ENCODE results near the gene ARSA.
A peak's percentile ranks its signal among the peaks of the same experiment; 100 is the strongest.
"Not testable (repeated sequence)": the region's sequence is repeated elsewhere in the genome, so short reads cannot be mapped to it uniquely, and the experiment has no call there.

The ARSA gene

DNA sequence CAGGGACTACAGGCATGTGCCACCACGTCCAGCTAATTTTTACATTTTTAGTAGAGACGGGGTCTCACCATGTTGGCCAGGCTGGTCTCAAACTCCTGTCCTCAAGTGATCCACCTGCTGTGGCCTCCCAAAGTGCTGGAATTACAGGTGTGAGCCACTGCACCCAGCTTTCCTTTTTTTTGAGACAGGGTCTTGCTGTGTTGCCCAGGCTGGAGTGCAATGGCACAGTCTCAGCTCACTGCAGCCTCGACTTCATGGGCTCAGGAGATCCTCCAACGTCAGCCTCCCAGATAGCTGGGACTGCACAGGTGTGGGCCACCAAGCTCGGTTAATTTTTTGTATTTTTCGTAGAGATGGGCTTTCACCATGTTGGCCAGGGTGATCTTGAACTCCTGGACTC, 26.7 kb upstream of the ARSA start:
- not testable (repeated sequence) for DNase-seq

DNA sequence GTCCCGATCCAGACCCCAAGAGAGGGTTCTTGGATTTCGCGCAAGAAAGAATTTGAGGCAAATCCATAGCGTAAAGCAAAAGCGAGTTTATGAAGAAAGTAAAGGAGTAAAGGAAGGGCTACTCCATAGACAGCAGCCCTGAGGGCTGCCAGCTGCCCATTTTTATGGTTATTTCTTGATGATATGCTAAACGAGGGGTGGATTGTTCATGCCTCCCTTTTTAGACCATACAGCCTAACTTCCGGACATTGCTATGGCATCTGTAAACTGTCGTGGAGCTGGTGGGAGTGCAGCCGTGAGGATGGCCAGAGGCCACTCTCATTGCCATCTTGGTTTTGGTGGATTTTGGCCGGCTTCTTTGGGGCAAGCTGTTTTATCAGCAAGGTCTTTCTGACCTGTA, 25.3 kb upstream of the ARSA start:
- no peak for DNase-seq

DNA sequence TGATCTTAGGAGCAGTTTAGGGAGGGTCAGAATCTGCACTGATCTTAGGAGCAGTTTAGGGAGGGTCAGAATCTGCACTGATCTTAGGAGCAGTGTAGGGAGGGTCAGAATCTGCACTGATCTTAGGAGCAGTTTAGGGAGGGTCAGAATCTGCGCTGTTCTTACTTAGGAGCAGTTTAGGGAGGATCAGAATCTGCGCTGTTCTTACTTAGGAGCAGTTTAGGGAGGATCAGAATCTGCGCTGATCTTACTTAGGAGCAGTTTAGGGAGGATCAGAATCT, 15.8 kb upstream of the ARSA start:
- not testable (repeated sequence) for DNase-seq

DNA sequence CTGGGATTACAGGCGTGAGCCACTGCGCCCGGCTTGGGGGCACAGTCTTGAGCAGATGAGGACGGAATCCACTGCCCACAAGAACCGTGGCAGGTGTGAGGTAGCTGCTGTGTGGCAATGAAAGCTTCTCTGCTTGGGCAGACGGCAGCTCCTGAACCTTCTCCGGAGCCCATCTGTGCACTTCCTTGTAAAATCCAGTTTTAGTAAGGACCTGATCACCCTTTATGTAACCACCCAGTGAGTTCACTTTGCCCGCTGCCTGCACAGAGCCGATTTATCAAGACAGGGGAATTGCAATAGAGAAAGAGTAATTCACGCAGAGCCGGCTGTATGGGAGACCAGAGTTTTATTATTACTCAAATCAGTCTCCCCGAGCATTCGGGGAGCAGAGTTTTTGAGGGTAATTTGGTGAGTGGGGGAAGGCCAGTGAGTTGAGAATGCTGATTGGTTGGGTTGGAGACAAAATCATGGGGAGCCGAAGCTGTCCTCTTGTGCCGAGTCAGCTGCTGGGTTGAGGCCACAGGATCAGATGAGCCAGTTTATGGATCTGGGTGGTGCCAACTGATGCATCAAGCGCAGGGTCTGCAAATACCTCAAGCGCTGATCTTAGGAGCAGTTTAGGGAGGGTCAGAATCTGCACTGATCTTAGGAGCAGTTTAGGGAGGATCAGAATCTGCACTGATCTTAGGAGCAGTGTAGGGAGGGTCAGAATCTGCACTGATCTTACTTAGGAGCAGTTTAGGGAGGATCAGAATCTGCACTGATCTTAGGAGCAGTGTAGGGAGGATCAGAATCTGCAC, 15.3 kb upstream of the ARSA start:
- DNase-seq = not testable (repeated sequence)

DNA sequence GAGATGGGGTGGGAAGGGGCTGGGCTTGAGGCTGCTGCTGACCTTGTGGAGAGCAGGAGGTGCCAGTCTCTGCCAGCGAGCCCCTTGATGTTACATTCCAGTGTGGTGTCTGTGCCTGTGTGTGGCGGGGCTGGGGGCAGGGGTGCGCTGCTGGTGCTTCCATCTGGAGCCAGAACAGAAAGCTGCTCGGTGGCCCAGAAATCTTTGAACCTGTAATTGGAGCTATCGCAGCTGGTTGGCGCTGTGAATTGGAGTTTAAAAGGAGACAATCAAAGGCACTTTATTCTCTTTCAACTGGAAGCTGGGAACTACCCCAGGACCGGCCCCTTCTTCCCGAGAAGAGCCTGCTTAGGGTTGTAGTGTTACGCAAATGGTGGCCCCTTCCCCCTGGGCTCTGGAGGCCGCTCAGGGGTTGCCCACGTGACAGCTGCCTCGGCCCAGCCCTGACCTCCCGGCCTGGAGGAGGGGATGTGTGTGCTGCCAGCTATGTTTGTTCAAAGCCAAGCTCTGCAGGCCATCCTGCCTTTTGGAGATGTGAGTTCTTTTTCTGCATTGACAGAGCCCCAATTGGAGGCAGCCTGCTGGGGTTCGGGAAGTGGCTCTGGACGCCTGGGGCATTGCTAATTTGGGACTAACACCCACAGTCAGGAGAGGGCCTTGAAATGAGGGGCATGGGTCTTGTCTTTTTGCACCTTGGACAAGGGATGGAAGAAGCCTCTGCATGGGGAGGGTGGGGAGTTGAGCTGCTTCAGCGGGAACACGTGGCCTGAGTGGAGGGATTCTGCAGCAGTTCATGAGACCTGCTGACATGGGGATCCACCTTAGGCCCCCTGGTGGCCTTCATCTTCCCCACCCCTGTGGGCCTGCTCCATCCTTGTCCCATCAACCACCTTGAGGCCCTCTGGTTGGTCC, 14.0 kb upstream of the ARSA start:
- peak; percentile 22 to 34 (median 28) for DNase-seq

DNA sequence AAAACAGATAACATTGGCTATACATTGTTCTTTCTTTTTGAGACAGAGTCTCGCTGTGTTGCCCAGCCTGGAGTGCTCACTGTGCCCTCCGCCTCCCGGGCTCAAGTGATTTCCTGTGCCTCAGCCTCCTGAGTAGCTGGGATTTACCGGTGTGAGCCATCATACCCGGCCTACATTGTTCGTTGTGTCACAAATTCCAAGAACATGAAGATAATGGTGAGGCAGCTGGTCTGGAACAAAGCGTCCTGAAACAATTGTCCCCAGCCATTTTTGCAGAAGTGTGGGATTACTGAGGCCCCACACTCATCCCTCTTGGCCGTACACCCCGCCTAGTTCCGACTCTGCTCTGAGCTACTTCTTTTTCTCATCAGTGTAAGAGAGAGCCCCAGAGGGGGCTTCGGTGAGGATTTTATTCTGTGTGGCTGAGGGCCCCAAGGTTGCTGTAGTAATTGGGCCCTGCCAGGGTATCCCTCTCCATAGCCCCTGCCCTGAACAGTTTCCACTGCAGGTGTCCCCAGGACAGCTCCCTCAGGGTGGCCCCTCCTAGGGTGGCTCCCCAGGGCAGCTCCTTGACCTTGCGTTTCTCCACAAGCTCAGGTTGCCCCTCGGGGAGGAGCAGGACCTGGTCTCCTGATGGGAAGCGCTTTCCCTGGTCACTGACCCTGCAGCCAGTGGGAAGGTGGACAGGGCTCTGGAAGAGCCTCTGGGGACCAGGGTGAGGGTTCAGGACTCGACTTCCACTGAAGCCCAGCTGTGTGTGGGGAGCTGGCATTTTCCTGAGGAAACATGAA, 13.1 kb upstream of the ARSA start:
- no peak for DNase-seq

DNA sequence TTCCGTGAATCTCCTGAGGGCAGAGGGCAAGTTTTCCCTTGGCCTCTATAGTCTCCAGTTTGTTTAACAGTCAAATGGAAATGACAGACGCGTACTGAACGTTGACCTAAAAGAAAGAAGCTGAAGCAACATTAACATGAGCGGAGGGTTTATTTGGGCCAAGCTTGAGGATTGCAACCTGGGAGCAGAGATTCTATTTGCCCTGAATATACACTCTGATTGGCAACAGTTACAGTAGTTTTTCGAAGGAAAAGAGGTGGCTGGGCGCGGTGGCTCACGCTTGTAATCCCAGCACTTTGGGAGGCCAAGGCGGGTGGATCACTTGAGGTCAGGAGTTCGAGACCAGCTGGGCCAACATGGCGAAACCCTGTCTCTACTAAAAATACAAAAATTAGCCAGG, 12.3 kb upstream of the ARSA start:
- DNase-seq = not testable (repeated sequence)

DNA sequence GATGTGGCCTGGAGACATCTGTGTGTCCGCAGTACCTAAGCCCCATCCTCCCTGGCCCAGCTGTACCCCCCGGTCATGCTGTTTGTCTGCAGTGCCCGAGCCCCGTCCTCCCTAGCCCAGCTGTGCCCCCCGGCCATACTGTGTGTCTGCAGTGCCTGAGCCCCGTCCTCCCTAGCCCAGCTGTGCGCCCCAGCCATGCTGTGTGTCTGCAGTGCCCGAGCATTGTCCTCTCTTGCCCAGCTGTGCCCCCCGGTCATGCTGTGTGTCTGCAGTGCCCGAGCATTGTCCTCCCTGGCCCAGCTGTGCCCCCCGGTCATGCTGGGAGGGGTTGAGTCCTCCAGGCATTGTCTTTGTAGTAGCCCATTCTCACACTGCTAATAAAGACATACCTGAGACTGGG, 7.6 kb upstream of the ARSA start:
- no peak for DNase-seq

DNA sequence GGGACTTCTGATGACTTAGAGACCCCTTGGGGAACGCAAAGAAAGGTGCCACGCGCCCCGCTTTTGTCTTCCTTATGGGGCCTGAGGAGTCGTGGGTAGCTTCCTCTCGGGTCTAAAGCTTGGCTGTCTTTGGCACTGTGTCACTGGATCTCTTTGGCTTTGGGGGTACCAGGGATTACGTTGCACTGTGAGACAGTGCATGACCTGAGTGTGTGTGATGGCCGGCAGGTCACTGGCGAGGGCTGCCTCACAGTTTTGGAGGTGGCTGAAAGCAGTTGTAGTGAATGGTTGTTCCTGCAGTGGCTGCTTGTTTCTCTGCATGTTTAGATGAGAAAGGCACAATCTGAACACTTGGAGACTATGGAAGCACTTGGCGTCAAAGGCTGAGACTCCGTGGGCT, 5.8 kb upstream of the ARSA start:
- no peak for DNase-seq

DNA sequence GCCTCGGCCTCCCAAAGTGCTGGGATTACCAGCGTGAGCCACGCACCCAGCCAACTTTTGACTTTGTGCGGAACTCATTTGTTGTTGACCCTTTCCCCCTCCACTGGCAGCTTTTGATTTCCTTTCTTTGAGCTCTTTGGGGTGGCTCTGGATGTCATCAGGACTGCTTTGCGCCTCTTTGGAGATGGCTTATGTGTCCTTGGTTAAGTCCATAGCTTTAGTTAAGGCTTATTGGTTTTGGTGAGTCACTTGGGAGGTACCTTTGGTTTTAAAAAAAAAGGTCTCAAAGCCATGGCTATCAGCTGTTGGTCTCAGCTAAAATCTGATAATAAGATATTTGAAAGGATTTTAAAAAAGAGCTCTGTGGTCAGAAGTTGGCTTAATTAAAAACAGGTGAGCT, 5.1 kb upstream of the ARSA start:
- DNase-seq = no peak

DNA sequence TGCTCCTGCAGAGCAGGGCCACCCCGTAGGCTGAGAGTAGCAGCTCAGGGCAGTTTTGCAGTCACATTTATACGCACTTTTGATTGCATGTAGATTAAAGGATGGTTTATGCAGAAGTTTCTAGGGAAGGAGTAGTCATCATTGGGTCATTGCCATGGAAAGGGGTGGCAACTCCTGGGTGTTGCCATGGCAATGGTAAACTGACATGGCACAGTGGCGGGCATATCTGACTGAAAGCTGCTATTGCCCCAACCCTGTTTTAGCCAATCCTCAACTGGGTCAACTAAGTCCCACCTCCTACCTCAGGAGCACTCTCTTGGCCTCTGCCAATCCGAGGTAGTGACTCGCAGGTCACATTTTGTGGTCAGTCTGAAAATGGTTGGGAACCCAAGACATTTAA, 2.4 kb upstream of the ARSA start:
- peak in 2 of 4 experiments; percentile 21 to 39 for DNase-seq

DNA sequence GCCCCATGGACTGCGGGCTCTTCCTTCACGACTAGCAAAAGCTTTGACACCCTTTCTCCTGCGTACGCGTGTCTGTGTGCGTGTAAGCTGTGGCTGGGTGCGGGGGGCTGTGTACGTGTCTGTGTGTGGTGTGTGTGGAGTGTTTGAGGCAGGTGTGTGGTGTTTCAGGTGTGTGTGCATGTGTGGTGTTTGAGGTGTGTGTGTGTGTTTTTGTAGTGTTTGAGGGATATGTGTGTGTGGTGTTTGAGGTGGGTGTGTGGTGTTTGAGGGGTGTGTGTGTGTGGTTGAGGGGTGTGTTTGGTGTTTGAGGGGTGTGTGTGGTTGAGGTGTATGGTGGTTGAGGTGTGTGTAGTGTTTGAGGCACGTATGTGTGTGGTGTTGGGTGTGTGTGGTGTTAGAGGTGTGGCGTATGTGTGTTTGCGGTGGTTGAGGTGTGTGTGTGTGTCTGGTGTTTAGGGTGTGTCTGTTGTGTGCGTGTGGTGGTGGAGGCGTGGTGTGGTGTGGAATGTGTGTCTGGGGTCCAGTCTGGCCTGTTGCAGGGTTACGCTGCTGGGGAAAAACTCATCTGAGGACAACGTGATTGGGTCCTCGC, 687 bp upstream of the ARSA start:
- no peak for DNase-seq

DNA sequence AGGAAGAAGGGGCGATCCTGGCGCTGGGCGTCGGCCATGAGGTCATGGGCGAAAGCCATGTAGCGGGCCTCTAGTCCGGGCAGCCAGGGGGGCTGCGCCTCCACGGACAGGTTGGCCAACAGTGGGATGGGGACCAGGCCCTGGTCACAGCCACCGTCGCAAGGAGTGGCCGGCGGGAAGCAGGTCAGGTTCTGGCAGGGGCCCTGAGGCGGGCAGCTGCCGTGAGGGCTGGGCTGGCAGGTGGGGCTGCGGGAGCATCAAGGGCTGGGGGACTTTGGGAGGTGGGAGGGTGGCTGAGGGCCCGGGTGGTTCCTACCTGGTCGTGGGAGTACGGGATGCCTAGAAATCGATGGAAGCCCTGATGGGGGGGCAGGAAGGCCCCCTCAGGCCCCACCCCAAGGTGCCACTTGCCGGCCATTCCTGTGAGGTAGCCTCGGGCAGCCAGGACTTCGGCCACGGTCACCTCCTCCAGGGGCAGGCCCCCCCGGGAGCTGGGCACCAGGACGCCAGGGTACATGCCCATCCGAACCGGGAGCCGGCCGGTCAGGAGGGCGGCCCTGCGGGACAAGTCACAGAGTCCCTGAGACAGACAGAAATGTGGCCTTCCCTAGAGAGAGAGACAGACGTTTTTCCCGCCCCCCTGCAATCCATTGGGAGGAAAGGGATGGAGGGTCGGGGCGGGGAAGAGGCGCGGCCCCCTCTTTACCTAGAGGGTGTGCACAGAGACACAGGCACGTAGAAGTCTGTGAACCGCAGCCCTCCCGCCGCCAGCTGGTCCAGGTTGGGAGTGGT, 906 bp downstream of the ARSA start:
- DNase-seq = no peak

DNA sequence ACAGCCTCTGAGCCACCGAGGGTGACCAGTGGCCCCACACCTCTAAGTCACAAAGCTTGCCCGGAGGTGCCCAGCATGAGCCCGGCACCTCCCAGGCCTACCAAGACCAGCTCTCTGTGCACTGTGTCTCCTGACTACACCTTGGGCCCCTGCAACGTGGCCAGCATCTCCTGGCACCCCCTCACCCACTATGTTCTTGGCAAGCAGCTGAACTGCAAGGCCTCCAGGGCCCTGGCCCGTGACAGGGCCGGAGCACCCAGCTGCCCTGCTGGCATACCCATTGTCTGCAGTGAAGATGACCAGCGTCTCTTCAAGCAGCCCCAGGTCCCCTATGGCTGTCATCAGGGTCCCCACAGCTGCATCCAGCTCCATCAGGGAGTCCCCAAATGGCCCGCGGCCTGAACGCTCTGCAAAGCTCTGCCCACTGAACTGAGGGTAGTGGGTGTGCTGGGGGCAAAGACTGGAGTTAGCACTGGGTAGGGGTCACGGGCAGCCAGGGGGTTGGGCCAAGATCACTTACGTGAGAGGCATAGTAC, 1.6 kb downstream of the ARSA start:
- DNase-seq = no peak

DNA sequence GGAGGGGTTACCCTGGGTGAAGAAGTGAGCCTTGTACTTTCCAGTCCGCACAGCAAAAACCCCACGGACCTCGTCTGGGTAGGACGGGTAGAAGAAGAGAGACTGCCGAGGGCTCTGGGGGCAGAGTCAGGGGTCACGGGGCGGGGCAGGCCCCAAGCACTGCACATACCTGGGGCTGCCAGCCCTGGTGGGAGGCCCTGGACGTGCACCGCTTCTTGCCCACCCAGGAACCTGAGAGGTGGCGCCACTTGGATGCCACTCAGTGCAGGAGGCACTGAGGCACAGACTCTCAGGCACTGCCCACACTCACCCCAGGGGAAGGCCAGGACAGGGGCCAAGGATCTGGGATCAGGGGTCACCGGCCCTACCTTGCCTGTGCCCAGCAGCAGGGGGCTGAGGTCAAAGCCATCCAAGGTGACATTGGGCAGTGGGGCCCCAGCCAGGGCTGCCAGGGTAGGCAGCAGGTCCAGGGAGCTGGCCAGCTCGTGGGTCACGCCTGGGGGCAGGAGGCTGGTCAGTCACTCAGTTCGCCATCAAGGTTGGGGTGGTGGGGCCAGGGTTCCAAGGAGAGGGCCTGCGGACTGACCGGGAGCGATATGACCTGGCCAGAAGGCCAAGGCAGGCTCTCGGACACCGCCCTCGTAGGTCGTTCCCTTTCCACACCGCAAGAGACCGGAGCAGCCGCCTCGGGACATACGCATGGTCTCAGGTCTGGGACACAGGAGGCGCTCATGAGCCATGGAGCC, 2.2 kb downstream of the ARSA start:
- DNase-seq = no peak

DNA sequence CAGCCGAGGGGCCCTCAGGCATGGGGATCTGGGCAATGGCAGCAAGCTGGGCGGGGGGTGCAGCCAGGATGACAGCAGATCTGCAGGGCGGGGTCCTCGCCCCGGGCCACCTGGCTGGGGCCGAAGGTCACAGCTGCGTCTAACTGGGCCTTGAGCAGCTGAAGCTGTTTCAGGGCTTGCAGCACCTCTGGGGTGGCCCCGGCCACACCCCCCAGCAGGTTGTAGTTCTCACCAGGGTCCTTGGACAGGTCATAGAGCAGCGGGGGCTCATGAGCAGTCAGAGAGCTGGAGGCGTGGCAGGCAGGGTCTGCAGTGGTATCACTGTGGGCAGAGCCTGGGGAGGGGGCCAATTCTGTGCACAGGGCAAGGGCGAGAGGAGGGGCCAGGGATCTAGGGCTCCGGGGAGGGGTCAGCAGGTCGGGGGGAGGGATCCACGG, 2.8 kb downstream of the ARSA start:
- no peak for DNase-seq

DNA sequence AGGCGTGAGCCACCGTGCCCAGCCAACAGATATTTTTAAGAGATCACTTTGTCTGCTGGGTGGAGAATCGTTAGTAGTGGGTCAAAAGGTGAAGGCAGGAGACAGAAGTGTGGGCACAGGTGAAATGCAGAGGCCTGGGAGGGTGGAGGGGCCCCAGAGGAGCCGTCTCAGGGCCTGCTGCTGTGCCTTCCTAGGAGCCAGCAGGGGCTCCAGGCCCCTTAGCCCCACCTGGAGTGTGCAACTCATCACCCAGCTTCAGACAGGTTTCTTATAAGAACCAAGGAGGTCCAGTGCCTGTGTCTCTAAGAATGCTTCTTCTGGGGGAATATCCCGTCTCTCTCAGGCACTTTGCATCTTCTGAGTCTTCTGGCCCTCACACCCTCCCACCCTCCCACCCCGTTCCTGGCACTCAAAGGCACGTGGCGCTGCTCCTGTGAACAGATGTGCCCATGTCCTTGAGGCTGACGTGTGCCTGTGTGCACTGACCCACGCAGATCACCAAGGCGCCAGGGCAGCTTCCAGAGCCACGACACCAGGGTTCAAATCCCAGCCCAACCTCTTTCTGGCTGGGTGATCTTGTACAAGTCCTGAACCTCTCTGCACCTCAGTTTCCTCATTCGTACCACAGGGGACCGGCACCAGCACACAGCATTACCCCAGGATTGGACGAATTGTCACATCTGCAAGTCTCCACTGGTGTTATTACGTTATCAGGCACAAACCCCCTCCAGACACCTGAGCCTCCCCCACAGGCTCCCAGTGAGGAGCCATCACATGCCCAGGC, 3.4 kb downstream of the ARSA start:
- no peak for DNase-seq

DNA sequence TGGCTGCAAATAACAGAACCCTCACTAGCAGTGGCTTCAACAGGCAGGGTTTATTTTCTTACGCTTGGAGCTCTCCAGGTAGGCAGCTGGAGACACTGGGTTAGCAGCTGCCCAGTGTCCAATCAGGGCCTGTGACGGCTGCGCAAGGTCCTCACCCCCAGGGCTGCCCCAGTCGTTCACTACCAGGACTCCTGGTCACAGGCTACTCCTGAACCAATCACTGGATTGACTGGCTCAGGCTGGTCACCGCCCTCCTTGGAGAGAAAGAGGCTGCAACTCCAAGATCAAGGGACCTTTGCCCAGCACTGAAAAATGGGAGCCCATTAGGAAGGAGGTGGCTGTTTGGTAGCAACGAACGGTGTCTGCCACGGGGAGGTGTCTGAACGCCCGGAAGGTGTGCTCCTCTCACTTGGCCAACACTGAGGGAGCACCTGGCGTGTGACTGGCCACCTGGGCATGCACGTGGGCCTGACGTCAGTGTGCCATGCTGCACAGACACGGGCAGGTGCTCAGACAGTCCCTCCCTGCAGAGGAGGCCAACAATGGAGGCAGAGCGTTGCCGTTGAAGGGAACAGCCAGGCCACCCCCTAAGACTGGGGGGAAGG, 5.1 kb downstream of the ARSA start:
- no peak for DNase-seq

DNA sequence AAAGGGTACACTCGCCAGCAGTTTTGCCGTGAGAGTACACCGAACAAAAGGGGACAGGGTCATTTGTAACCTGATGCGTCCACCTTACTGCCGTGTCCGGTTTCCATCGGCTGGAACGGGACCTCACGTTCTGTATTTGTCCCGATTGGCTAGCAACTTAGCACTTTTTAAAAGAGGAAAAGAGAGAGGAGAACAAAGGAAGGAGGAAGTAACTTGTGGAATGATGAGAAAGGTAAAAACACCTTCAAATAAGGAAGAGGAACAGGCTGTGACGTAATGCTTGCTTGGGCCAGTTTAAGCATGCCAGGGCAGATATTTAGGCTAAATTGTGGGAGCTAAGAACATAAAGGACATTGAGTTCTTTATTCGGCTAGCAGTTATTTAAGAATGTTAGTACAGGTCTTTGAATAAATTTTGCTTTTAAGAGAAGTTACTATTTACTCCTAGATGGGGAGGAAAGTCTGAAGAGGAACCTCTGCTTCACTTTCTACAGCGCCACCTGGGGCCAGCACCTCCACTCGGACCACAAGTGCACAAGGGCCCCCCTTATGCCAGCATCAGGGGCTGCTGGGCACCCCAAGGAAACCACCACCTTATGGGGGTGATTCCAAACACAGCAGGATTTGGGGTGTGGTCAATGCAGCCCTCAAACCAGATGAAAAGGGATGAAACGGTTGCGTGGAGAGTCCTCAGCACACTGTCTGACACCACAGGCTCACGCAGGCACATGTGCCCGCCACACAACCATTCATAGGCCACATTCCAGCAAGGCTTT, 5.8 kb downstream of the ARSA start:
- DNase-seq = peak in 3 of 4 experiments; percentile 30 to 31 (median 30)
